ENCODE measurements around the gene TOX3. TPM values are rescaled to one million over a fixed set of nuclear protein-coding genes. Genes with fewer than 3 reads are reported as not detected.

The TOX3 gene
- total RNA-seq, 1 experiment from 2014 or later: 20.2 TPM

GRCh38 chr16:52416888-52417287, 130.1 kb downstream of the TOX3 start:
- H3T11ph ChIP-seq (ENCODE audit: low read length): no peak overlapping the region
- no peak overlapping the region for H4K91ac ChIP-seq (ENCODE audit: insufficient read length, low read depth, low read length)
- H3K9ac ChIP-seq (ENCODE audit: extremely low read depth, insufficient read length, low read length): no peak overlapping the region
- H2BK5ac ChIP-seq (ENCODE audit: insufficient read length, low read length): no peak overlapping the region
- no peaks in the 10 kb centered on the region for H3K79me1 ChIP-seq (ENCODE audit: insufficient read depth, low read depth, low read length, poor library complexity, severe bottlenecking)
- H3K27me3 ChIP-seq (ENCODE audit: insufficient read depth, low read length): no peaks in the 10 kb centered on the region
- Mint-ChIP-seq H3K9me3 (peaks cover 23 to 28% of the 10 kb centered on the region in 2 experiments), H3K36me3 (ENCODE audit: insufficient read depth in 1 of 3, low read depth in 3 of 3) (peaks cover 8 to 36% (median 16%) of the 10 kb centered on the region in 3 experiments), H3K4me1 (no peaks in the 10 kb centered on the region), H3K27me3 (ENCODE audit: low read depth) (peaks cover 1% of the 10 kb centered on the region; the same call in 1 of the 2 replicates), H3K27ac (no peak overlapping the region), H3K4me3 (no peak overlapping the region)
- H3K4ac ChIP-seq (ENCODE audit: low read depth, low read length): no peak overlapping the region
- no peaks in the 10 kb centered on the region for H3K9me3 ChIP-seq (ENCODE audit: control insufficient read depth, low read depth, low read length)
- no peak overlapping the region for H2BK15ac ChIP-seq (ENCODE audit: low read depth, low read length)
- no peak for TF ChIP-seq CTCF (conservative IDR thresholded peaks at IDR 0.05)
- no peaks in the 10 kb centered on the region for H3K23me2 ChIP-seq (ENCODE audit: insufficient read length, low read depth, low read length, poor library complexity, severe bottlenecking)
- no peak overlapping the region for H2BK120ac ChIP-seq (ENCODE audit: low read depth, low read length, poor library complexity, severe bottlenecking)
- H2BK12ac ChIP-seq (ENCODE audit: insufficient read length, low read depth, low read length): no peak overlapping the region
- no peak overlapping the region for H3K56ac ChIP-seq (ENCODE audit: insufficient read length, low read depth, low read length)
- no peak overlapping the region for H2AFZ ChIP-seq (ENCODE audit: low read length)
- H3K4me1 ChIP-seq (ENCODE audit: insufficient read depth, low read length): no peaks in the 10 kb centered on the region
- no peaks in the 10 kb centered on the region for H3K79me2 ChIP-seq (ENCODE audit: insufficient read depth, low read length)
- no CpG with 5 or more reads among the region's 1 CpG for WGBS (ENCODE audit: extremely low coverage, insufficient read length, low lambda C conversion rate)
- no peak overlapping the region for H4K8ac ChIP-seq (replicated peaks; ENCODE audit: insufficient read length, low read depth, low read length)
- no peak overlapping the region for H3K18ac ChIP-seq (ENCODE audit: insufficient read length, low read depth, low read length)
- H3K4me2 ChIP-seq (ENCODE audit: insufficient read depth, insufficient read length, low read length): no peak overlapping the region
- no peak overlapping the region for H2BK20ac ChIP-seq (ENCODE audit: low read depth, low read length, poor library complexity, severe bottlenecking)
- H4K5ac ChIP-seq (ENCODE audit: insufficient read length, low read depth, low read length): no peak overlapping the region
- DNase-seq: no peak
- H3K23ac ChIP-seq (ENCODE audit: insufficient read length, low read depth, low read length): no peak overlapping the region
- H2AK5ac ChIP-seq (ENCODE audit: insufficient read length, low read length): no peak overlapping the region
- H3K14ac ChIP-seq (ENCODE audit: insufficient read depth, low read length): no peak overlapping the region
- H3K27ac ChIP-seq (ENCODE audit: insufficient read length, low read depth, low read length): no peak overlapping the region
- H4K20me1 ChIP-seq (ENCODE audit: control insufficient read depth, insufficient read depth, insufficient read length): no peaks in the 10 kb centered on the region

Measured in H9 (cell line).